Activated naive CD4-positive, alpha-beta T cell treated with anti-CD3 and anti-CD28 coated beads, Interleukin-2, amount 50 U/mL, for 72 hours (primary cell): Measurements from ENCODE around the gene SPATS2L. TPM values are rescaled to one million over a fixed set of nuclear protein-coding genes. Genes with fewer than 3 reads are reported as not detected.

Experiments used
- ATAC-seq, 2 donors: fragments of 150-1000 bp; cut with Tn5 transposase; 2 replicates each; pipeline ENCODE4 v1.10.0; 2021; ENCODE audit warnings: mild to moderate bottlenecking in 2 of 2, moderate library complexity in 2 of 2
- DNase-seq, 2 donors: peaks; one replicate each; pipeline ENCODE4 v3.0.0; 2021 to 2022; ENCODE audit warnings: low spot score in 2 of 2
- H3K27ac Mint-ChIP-seq, 2 donors: one replicate each; pipeline ENCODE4 v1.8.0; 2022; ENCODE audit warnings: mild to moderate bottlenecking in 2 of 2, mixed read lengths in 2 of 2
- H3K36me3 Mint-ChIP-seq, 2 donors: one replicate each; pipeline ENCODE4 v1.8.0; 2022; ENCODE audit warnings: mixed read lengths in 2 of 2
- H3K9me3 Mint-ChIP-seq, 2 donors: one replicate each; pipeline ENCODE4 v1.8.0; 2022; ENCODE audit warnings: mixed read lengths in 2 of 2
- total RNA-seq, 2 donors: library from RNA; stranded (reverse); gene quantifications; one replicate each; pipeline ENCODE4 v1.2.3, GENCODE V29; 2022

Gene SPATS2L
- total RNA-seq, 2 donors from 2014 or later: 3.9 to 27.7 TPM

- Mint-ChIP-seq H3K27ac (peak overlapping the region; percentile 9 to 33), H3K36me3 (peaks cover 0 to 15% of the 10 kb centered on the region in 2 donors), H3K9me3 (peaks cover 0 to 6% of the 10 kb centered on the region in 2 donors)
- ATAC-seq (peak in 1 of 2 donors; percentile 77), DNase-seq (no peak)
Observed at GRCh38 chr2:200447139-200447855, 140.8 kb downstream of the SPATS2L start.

GRCh38 chr2:200448455-200448854, 142.0 kb downstream of the SPATS2L start:
- peaks cover 0 to 21% of the 10 kb centered on the region in 2 donors for H3K36me3 Mint-ChIP-seq
- H3K9me3 Mint-ChIP-seq: peaks cover 0 to 11% of the 10 kb centered on the region in 2 donors
- ATAC-seq: peak in 1 of 2 donors; percentile 82
- no peak for DNase-seq
- H3K27ac Mint-ChIP-seq: peak overlapping the region in 1 of 2 donors; percentile 33

GRCh38 chr2:200449149-200449548, 142.7 kb downstream of the SPATS2L start:
- no peak for ATAC-seq
- peaks cover 0 to 16% of the 10 kb centered on the region in 2 donors for H3K36me3 Mint-ChIP-seq

GRCh38 chr2:200450288-200450687, 143.8 kb downstream of the SPATS2L start:
- ATAC-seq: no peak
- Mint-ChIP-seq H3K27ac (peak overlapping the region in 1 of 2 donors; percentile 19), H3K36me3 (peaks cover 0 to 16% of the 10 kb centered on the region in 2 donors), H3K9me3 (peaks cover 0 to 11% of the 10 kb centered on the region in 2 donors)
- DNase-seq: no peak

More at GRCh38 chr2:200449149-200449548, 142.7 kb downstream of the SPATS2L start:
- Mint-ChIP-seq H3K27ac (peak overlapping the region in 1 of 2 donors; percentile 47), H3K9me3 (peaks cover 0 to 11% of the 10 kb centered on the region in 2 donors)
- DNase-seq: no peak

GRCh38 chr2:200451511-200451910, 145.0 kb downstream of the SPATS2L start:
- Mint-ChIP-seq H3K36me3 (peaks cover 0 to 16% of the 10 kb centered on the region in 2 donors), H3K9me3 (peaks cover 0 to 11% of the 10 kb centered on the region in 2 donors), H3K27ac (no peak overlapping the region)
- DNase-seq (no peak), ATAC-seq (no peak)

- Mint-ChIP-seq H3K9me3 (peaks cover 0 to 11% of the 10 kb centered on the region in 2 donors), H3K27ac (no peak overlapping the region), H3K36me3 (peaks cover 0 to 16% of the 10 kb centered on the region in 2 donors)
- ATAC-seq (no peak), DNase-seq (no peak)
Observed at GRCh38 chr2:200452377-200452776, 145.9 kb downstream of the SPATS2L start.

GRCh38 chr2:200453142-200453852, 146.8 kb downstream of the SPATS2L start:
- H3K36me3 Mint-ChIP-seq: peaks cover 0 to 16% of the 10 kb centered on the region in 2 donors
- ATAC-seq: no peak
- DNase-seq: no peak
- H3K27ac Mint-ChIP-seq: no peak overlapping the region
- H3K9me3 Mint-ChIP-seq: peaks cover 0 to 11% of the 10 kb centered on the region in 2 donors

- DNase-seq: no peak
- peak overlapping the region; percentile 71 to 96 for H3K27ac Mint-ChIP-seq
- peaks cover 0 to 16% of the 10 kb centered on the region in 2 donors for H3K36me3 Mint-ChIP-seq
- H3K9me3 Mint-ChIP-seq: peaks cover 0 to 11% of the 10 kb centered on the region in 2 donors
- ATAC-seq: peak in 1 of 2 donors; percentile 56
Observed at GRCh38 chr2:200453853-200454534, 147.5 kb downstream of the SPATS2L start.

- H3K9me3 Mint-ChIP-seq: peaks cover 0 to 11% of the 10 kb centered on the region in 2 donors
- H3K36me3 Mint-ChIP-seq: peaks cover 0 to 14% of the 10 kb centered on the region in 2 donors
- DNase-seq (no peak), ATAC-seq (peak; percentile 89)
- H3K27ac Mint-ChIP-seq: peak overlapping the region; percentile 71 to 96
Observed at GRCh38 chr2:200454927-200455801, 148.7 kb downstream of the SPATS2L start.

- DNase-seq: no peak
- ATAC-seq: peak in 1 of 2 donors; percentile 34
- Mint-ChIP-seq H3K9me3 (peaks cover 0 to 5% of the 10 kb centered on the region in 2 donors), H3K36me3 (peaks cover 0 to 7% of the 10 kb centered on the region in 2 donors), H3K27ac (peak overlapping the region; percentile 71 to 91)
Observed at GRCh38 chr2:200455958-200456421, 149.5 kb downstream of the SPATS2L start.

- DNase-seq: no peak
- H3K36me3 Mint-ChIP-seq: peaks cover 0 to 7% of the 10 kb centered on the region in 2 donors
- H3K27ac Mint-ChIP-seq: no peak overlapping the region
- ATAC-seq: no peak
- H3K9me3 Mint-ChIP-seq: peaks cover 0 to 5% of the 10 kb centered on the region in 2 donors
Observed at GRCh38 chr2:200456567-200456966, 150.1 kb downstream of the SPATS2L start.

GRCh38 chr2:200459101-200459500, 152.6 kb downstream of the SPATS2L start:
- DNase-seq (no peak), ATAC-seq (no peak)
- Mint-ChIP-seq H3K36me3 (peaks cover 0 to 7% of the 10 kb centered on the region in 2 donors), H3K27ac (no peak overlapping the region), H3K9me3 (no peaks in the 10 kb centered on the region)

GRCh38 chr2:200461846-200462710, 155.6 kb downstream of the SPATS2L start:
- Mint-ChIP-seq H3K27ac (peak overlapping the region in 1 of 2 donors; percentile 11), H3K36me3 (peaks cover 0 to 8% of the 10 kb centered on the region in 2 donors), H3K9me3 (no peaks in the 10 kb centered on the region)
- DNase-seq (no peak), ATAC-seq (no peak)

GRCh38 chr2:200463452-200463851, 157.0 kb downstream of the SPATS2L start:
- Mint-ChIP-seq H3K27ac (no peak overlapping the region), H3K9me3 (no peaks in the 10 kb centered on the region), H3K36me3 (peaks cover 0 to 13% of the 10 kb centered on the region in 2 donors)
- ATAC-seq (no peak), DNase-seq (no peak)
